Heart left ventricle (tissue), 16 donors: Measurements from ENCODE around the gene MVB12B. TPM values are rescaled to one million over a fixed set of nuclear protein-coding genes. Genes with fewer than 3 reads are reported as not detected.

ENCODE experiments used
- ATAC-seq, 4 donors: fragments of 200-7000 bp; cut with Tn5 transposase; one replicate each; pipeline ENCODE4 v1.9.1; 2020 to 2022; ENCODE audit warnings: moderate library complexity in 4 of 4, mild to moderate bottlenecking in 3 of 4, moderate number of reproducible peaks in 1 of 4
- DNase-seq, 5 donors: peaks; one replicate each; pipeline ENCODE4 v3.0.0-alpha.2; 2020
- H3K27ac ChIP-seq, 12 donors: fragments of 200-600 bp; sonication (generic) in 4 of 12; one replicate each; pipeline versions ENCODE4 v1.5.0 to v1.8.0; 2016 to 2022; ENCODE audit warnings: mild to moderate bottlenecking in 2 of 12
- H3K27me3 ChIP-seq, 9 donors: fragments of 200-600 bp; sonication (generic) in 2 of 9; one replicate each; pipeline versions ENCODE4 v1.5.1 to v1.8.0; 2016 to 2022; ENCODE audit warnings: mild to moderate bottlenecking in 3 of 9
- H3K36me3 ChIP-seq, 9 donors: fragments of 200-600 bp; sonication (generic) in 2 of 9; one replicate each; pipeline versions ENCODE4 v1.5.0 to v1.8.0; 2018 to 2022; ENCODE audit warnings: mild to moderate bottlenecking in 2 of 9
- H3K4me1 ChIP-seq, 12 donors: fragments of 200-600 bp; sonication (generic) in 4 of 12; one replicate each; pipeline versions ENCODE4 v1.5.0 to v1.8.0; 2016 to 2022; ENCODE audit warnings: mild to moderate bottlenecking in 3 of 12
- H3K4me3 ChIP-seq, 12 donors: fragments of 200-600 bp; sonication (generic) in 4 of 12; one replicate each; pipeline versions ENCODE4 v1.5.0 to v1.8.0; 2017 to 2022; ENCODE audit warnings: mild to moderate bottlenecking in 9 of 12, moderate library complexity in 4 of 12
- H3K9me3 ChIP-seq, 12 donors: fragments of 200-600 bp; sonication (generic) in 4 of 12; one replicate each; pipeline versions ENCODE4 v1.5.0 to v1.8.0; 2016 to 2022; ENCODE audit warnings: mild to moderate bottlenecking in 1 of 12
- POLR2A ChIP-seq, 2 donors: fragments of 450-650 bp; IDR thresholded peaks; one replicate each; pipeline ENCODE4 v1.6.1; 2017; ENCODE audit warnings: antibody characterized with exemption in 2 of 2, mild to moderate bottlenecking in 2 of 2, moderate library complexity in 2 of 2
- WGBS, 4 donors: extraction: QIAGEN DNeasy Blood & Tissue Kit in 2 of 4; methylation state at CpG; one replicate each; pipeline versions ENCODE4 v1.1.5 to v1.1.7; 2013 to 2018; 5-methylcytosine and 5-hydroxymethylcytosine counted together
- intact Hi-C, 10 donors: fragments of 100-400 bp; cut with DNase I; formaldehyde crosslinking; loops; one replicate each; pipeline versions ENCODE4 v1.11.1 to v1.14.2; 2022
- polyA plus RNA-seq, 2 donors: library from polyadenylated mRNA; stranded (reverse); fragments of 200-250 nt; gene quantifications; one replicate each; pipeline ENCODE4 v1.2.3, GENCODE V29; 2013
- total RNA-seq, 9 donors: library from RNA; depleted of rRNA in 2 of 9; stranded (reverse); fragments of >200 nt in 2 of 9; fragmentation: NEBNext Ultra II Directional in 3 of 9; extraction: Animal tissue kit (Norgen Biotek cat#: 25700) in 3 of 9; gene quantifications; one replicate each; pipeline versions ENCODE4 v1.1.0 to v1.2.4, GENCODE V29; 2016 to 2023
- TF ChIP-seq, protein P1 (sequence below), 12 donors: fragments of 200-600 bp; sonication (generic) in 4 of 12; IDR thresholded peaks; one replicate each; pipeline versions ENCODE4 v1.5.0 to v1.8.0; 2018 to 2022; ENCODE audit warnings: antibody characterized with exemption in 12 of 12, mild to moderate bottlenecking in 5 of 12
- donor health status: ischemic (EF 13 %, LVEDD 7.1; RV severe dilation, severe dysfunction).
- donor health status: healthy with polysubstance abuse.
- donor health status: DM: no; HTN: yes; CAD: no.
- donor health status: DM: no; HTN: no; CAD: no.
- donor health status: ischemic (EF 25% LVEDD 6.9; RV normal size, moderate dysfunction).
- donor health status: ischemic (EF 25% LVEDD 5.7; RV mildly dilated, moderate dysfunction).
- donor health status: healthy.
- donor health status: DM: yes; HTN: yes; CAD: no.
- donor health status: ischemic (EF 35%, LVEDD 5.7; RV mildly dilated, moderate dysfunction).
- donor health status: nonischemic (EF 11% LVEDD 7.7; RV severe dilation, severe dysfunction).
- donor health status: DM: yes; HTN: yes; CAD: no.
- donor health status: PGD.
- donor health status: ischemic (EF 29% LVEDD 5.4; RV normal size, mild dysfunction).
- donor health status: nonischemic (EF 23%, LVEDD 6.1; RV moderate dilation, normal function).

The MVB12B gene
- total and polyA plus RNA-seq, 11 donors = 4.9 to 16.2 (median 11.0) TPM

DNA sequence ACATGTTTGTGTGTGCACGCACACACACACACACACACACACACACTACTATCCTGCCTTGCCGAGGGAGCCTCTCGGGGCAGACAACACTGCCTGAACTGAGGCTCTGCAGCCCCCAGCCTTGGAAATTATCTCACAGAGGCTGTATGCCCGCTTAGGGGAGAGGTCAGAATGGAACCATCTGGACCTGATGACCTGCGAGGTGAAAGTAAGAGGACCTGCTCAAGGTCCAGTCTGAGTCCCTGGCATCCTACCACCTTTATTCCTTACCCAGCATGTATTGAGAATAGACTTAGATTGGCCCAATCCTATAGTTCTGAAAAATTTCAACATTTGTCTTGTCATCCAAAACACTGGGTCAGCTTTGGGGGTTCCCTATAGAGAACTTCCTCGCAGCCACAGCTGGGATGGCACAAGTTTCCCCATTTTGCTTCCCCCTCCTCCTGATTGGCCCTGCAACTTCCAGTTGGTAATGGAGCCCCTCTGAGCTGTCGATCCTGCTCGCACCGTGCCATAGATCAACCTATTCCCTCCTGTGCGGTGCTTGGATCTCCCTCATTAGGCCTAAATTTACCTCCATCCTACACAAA lies 10.2 kb downstream of the MVB12B start:
- Histone ChIP-seq H3K9me3 (no peaks in the 10 kb centered on the region), H3K27ac (peak overlapping the region in 3 of 12 donors; percentile 9 to 66 (median 61)), H3K4me1 (peaks cover 2 to 51% (median 36%) of the 10 kb centered on the region in 12 donors), H3K4me3 (no peak overlapping the region), H3K27me3 (no peaks in the 10 kb centered on the region), H3K36me3 (peaks cover 0 to 21% (median 14%) of the 10 kb centered on the region in 9 donors)
- no peak for DNase-seq
- intact Hi-C loops = loop anchor here in 1 of 10 donors (5.0 kb wide), 1 partner anchor 40 kb away; no protein-coding TSS in a partner anchor
- peak in 2 of 4 donors; percentile 14 to 33 for ATAC-seq
- 86 to 88% (median 87%) methylated on average over 10 of the region's 10 CpGs for WGBS, 4 donors
- TF ChIP-seq POLR2A (IDR thresholded peaks at IDR 0.05) = no peak
- TF ChIP-seq, protein P1, sequence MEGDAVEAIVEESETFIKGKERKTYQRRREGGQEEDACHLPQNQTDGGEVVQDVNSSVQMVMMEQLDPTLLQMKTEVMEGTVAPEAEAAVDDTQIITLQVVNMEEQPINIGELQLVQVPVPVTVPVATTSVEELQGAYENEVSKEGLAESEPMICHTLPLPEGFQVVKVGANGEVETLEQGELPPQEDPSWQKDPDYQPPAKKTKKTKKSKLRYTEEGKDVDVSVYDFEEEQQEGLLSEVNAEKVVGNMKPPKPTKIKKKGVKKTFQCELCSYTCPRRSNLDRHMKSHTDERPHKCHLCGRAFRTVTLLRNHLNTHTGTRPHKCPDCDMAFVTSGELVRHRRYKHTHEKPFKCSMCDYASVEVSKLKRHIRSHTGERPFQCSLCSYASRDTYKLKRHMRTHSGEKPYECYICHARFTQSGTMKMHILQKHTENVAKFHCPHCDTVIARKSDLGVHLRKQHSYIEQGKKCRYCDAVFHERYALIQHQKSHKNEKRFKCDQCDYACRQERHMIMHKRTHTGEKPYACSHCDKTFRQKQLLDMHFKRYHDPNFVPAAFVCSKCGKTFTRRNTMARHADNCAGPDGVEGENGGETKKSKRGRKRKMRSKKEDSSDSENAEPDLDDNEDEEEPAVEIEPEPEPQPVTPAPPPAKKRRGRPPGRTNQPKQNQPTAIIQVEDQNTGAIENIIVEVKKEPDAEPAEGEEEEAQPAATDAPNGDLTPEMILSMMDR (IDR thresholded peaks at IDR 0.05) = no peak

DNA sequence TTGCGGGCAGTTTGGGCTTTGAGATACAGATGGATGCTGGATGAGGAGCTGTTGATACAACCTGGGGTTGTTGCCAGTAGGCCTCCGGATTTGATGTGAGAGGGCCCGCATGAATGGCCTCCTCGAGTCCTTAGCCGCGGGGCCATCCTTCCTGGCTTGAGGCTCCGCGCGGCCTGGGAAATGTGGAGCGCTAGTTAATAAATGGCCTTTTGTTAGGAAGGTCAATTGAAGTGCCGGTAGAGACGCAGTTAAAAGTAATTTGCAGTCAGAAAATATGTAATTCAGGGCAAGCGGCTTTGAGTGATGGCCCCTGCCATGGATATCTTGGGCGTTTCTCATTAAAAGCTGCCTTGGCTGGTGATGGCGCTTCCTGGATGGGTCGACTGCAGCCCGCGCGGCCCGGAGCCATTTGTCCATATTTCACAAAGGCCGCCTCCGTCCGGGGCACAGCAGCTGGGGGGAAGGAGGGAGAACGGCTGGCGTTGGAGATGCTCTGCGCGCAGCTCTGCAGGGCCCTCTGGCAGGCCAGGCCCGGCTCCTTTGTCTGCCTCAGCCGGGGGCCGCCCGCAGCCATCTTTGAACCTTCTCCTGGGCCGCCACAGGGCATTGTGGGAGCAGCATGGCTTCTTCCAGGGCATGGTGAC lies 11.2 kb downstream of the MVB12B start:
- intact Hi-C loops = loop anchor here in 1 of 10 donors (5.0 kb wide), 1 partner anchor 39 kb away; no protein-coding TSS in a partner anchor
- ATAC-seq (no peak), DNase-seq (no peak)
- H3K36me3 ChIP-seq = peaks cover 0 to 29% (median 20%) of the 10 kb centered on the region in 9 donors
- H3K27me3 ChIP-seq = no peaks in the 10 kb centered on the region
- no peaks in the 10 kb centered on the region for H3K9me3 ChIP-seq
- TF ChIP-seq POLR2A (IDR thresholded peaks at IDR 0.05) = no peak
- no peak overlapping the region for H3K27ac ChIP-seq
- 91 to 96% (median 92%) methylated on average over 31 to 32 of the region's 32 CpGs for WGBS, 4 donors
- H3K4me3 ChIP-seq = no peak overlapping the region
- peaks cover 2 to 44% (median 30%) of the 10 kb centered on the region in 12 donors for H3K4me1 ChIP-seq

DNA sequence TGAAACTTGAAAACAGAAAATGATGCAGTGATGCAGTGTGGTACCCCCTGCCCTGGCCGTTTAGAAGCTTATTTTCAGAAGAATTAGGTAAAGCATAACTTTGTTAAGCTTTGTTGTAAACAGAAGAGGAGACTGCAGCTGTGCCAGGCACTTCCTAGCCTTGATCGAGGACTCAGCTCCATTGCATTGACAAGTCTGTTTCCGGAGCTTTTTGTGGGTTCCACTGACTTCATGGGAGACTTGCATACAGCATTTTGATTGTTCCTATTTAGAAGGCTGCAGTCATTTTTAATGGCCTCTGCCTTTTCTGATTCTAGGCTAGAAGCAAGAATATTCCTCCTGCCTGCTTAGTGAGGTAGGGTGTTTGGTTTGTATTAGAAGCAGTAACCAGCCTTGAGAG lies 12.3 kb downstream of the MVB12B start:
- peaks cover 2 to 39% (median 23%) of the 10 kb centered on the region in 12 donors for H3K4me1 ChIP-seq
- intact Hi-C loops = loop anchor here in 1 of 10 donors (5.0 kb wide), 1 partner anchor 38 kb away; no protein-coding TSS in a partner anchor
- no peak for ATAC-seq

DNA sequence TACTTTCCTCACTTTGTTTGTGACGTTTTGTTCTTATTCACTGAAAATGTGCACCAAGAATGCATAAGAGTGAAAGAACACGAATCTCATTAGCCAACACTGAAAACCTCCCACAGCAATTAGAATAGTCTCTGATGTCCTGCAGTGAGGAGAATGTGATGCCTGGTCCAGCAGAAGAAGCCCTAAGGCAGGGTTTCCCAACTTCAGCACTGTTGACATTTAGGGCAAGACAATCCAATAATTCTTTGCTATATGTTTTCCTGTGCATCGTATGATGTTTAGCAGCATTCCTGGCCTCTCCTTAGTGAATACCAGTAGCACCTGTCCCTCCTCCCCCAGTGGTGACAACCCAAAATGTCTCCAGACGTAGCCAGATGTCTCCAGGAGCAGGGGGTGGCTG lies 14.8 kb downstream of the MVB12B start:
- no peaks in the 10 kb centered on the region for H3K9me3 ChIP-seq
- peaks cover 0 to 56% (median 34%) of the 10 kb centered on the region in 9 donors for H3K36me3 ChIP-seq
- no peak overlapping the region for H3K4me3 ChIP-seq
- peaks cover 0 to 14% (median 2%) of the 10 kb centered on the region in 12 donors for H3K4me1 ChIP-seq
- intact Hi-C loops = no loop called here
- no peak overlapping the region for H3K27ac ChIP-seq
- ATAC-seq = no peak
- TF ChIP-seq, protein P1 (IDR thresholded peaks at IDR 0.05) = no peak
- TF ChIP-seq POLR2A (IDR thresholded peaks at IDR 0.05) = no peak
- 91 to 98% (median 94%) methylated on average over 4 of the region's 4 CpGs for WGBS, 4 donors
- H3K27me3 ChIP-seq = no peaks in the 10 kb centered on the region
- DNase-seq = no peak

More for the DNA sequence above, 12.3 kb downstream of the MVB12B start:
- Histone ChIP-seq H3K36me3 (peaks cover 0 to 39% (median 26%) of the 10 kb centered on the region in 9 donors), H3K4me3 (no peak overlapping the region), H3K27ac (peak overlapping the region in 1 of 12 donors; percentile 9), H3K9me3 (no peaks in the 10 kb centered on the region), H3K27me3 (no peaks in the 10 kb centered on the region)
- no peak for DNase-seq
- TF ChIP-seq, protein P1 (IDR thresholded peaks at IDR 0.05) = no peak
- TF ChIP-seq POLR2A (IDR thresholded peaks at IDR 0.05) = no peak
- WGBS, 4 donors = 58 to 68% (median 64%) methylated on average over 3 of the region's 3 CpGs
